ENCODE data around the gene CLCNKA. TPM values are rescaled to one million over a fixed set of nuclear protein-coding genes. Genes with fewer than 3 reads are reported as not detected.

Gene CLCNKA
- total RNA-seq: 3.0 to 3.5 TPM (median 3.2 TPM) in 3 replicates

- Mint-ChIP-seq H3K4me1 (peaks cover 32% of the 10 kb centered on the region), H3K9me3 (no peaks in the 10 kb centered on the region), H3K27ac (no peak within 1 kb of the TSS), H3K36me3 (no peaks in the 10 kb centered on the region), H3K27me3 (ENCODE audit: low read depth) (peaks cover 6% of the 10 kb centered on the region), H3K4me3 (no peak within 1 kb of the TSS)
- DNase-seq (ENCODE audit: low spot score in 2 of 2, unreplicated experiment in 2 of 2): no peak
- TF ChIP-seq CTCF (IDR thresholded peaks at IDR 0.05; ENCODE audit: unreplicated experiment): no peak
These were observed at the start of gene CLCNKA for GRCh38 chr1:16021681-16022080. CLCNKA (plus strand) TSS chr1:16022036; CDS start chr1:16022620, 584 bp downstream.

GRCh38 chr1:15972409-15972808 is 49.4 kb upstream of the CLCNKA start:
- DNase-seq (ENCODE audit: low spot score in 2 of 2, unreplicated experiment in 2 of 2): no peak
- Mint-ChIP-seq H3K4me3 (no peak overlapping the region), H3K36me3 (peaks cover 42% of the 10 kb centered on the region), H3K4me1 (peaks cover 13% of the 10 kb centered on the region), H3K27ac (no peak overlapping the region), H3K9me3 (peaks cover 10% of the 10 kb centered on the region), H3K27me3 (ENCODE audit: low read depth) (no peaks in the 10 kb centered on the region)
- TF ChIP-seq CTCF (IDR thresholded peaks at IDR 0.05; ENCODE audit: unreplicated experiment): no peak

GRCh38 chr1:15973772-15974171 is 48.1 kb upstream of the CLCNKA start:
- Mint-ChIP-seq H3K27ac (no peak overlapping the region), H3K4me1 (peaks cover 13% of the 10 kb centered on the region), H3K4me3 (no peak overlapping the region), H3K9me3 (peaks cover 15% of the 10 kb centered on the region), H3K27me3 (ENCODE audit: low read depth) (no peaks in the 10 kb centered on the region), H3K36me3 (peaks cover 31% of the 10 kb centered on the region)
- no peak for DNase-seq (ENCODE audit: low spot score in 2 of 2, unreplicated experiment in 2 of 2)
- no peak for TF ChIP-seq CTCF (IDR thresholded peaks at IDR 0.05; ENCODE audit: unreplicated experiment)

GRCh38 chr1:15974855-15975254 is 47.0 kb upstream of the CLCNKA start:
- peak overlapping the region; percentile 87 for H3K4me3 Mint-ChIP-seq
- H3K27me3 Mint-ChIP-seq (ENCODE audit: low read depth): no peaks in the 10 kb centered on the region

GRCh38 chr1:15975358-15975804 is 46.5 kb upstream of the CLCNKA start:
- no peak for DNase-seq (ENCODE audit: low spot score in 2 of 2, unreplicated experiment in 2 of 2)
- Mint-ChIP-seq H3K27me3 (ENCODE audit: low read depth) (no peaks in the 10 kb centered on the region), H3K36me3 (peaks cover 20% of the 10 kb centered on the region), H3K4me1 (peaks cover 13% of the 10 kb centered on the region), H3K27ac (peak overlapping the region; percentile 86), H3K9me3 (peaks cover 7% of the 10 kb centered on the region), H3K4me3 (peak overlapping the region; percentile 87)
- TF ChIP-seq CTCF (IDR thresholded peaks at IDR 0.05; ENCODE audit: unreplicated experiment): no peak

More at GRCh38 chr1:15974855-15975254, 47.0 kb upstream of the CLCNKA start:
- Mint-ChIP-seq H3K27ac (peak overlapping the region; percentile 86), H3K36me3 (peaks cover 24% of the 10 kb centered on the region), H3K9me3 (peaks cover 11% of the 10 kb centered on the region), H3K4me1 (peaks cover 13% of the 10 kb centered on the region)
- TF ChIP-seq CTCF (IDR thresholded peaks at IDR 0.05; ENCODE audit: unreplicated experiment): no peak
- DNase-seq (ENCODE audit: low spot score in 2 of 2, unreplicated experiment in 2 of 2): no peak
